ENCODE measurements around the gene IL4I1.

DNA sequence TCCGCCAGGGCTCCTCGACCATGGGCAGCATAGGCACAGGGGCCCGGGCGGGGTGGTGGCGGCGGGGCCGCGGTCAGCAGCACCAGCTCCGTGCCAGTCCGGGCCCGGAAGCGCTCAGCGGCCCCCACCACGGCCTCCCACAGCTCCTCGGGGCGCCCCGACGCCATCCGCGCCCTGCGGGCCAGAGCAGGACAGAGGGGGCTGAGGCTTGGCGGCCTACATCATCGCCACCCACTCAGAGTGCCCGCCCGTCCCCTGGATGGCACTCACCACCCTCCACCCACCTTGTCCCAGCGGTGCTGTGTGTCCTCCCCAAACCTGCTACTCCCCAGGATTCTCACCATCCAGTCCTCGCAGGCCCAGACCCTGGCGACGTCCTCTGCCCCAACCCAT is 23.6 kb downstream of the IL4I1 start:
- TF ChIP-seq POLR2A (IDR thresholded peaks at IDR 0.05) = no peak
- TF ChIP-seq, protein P1, sequence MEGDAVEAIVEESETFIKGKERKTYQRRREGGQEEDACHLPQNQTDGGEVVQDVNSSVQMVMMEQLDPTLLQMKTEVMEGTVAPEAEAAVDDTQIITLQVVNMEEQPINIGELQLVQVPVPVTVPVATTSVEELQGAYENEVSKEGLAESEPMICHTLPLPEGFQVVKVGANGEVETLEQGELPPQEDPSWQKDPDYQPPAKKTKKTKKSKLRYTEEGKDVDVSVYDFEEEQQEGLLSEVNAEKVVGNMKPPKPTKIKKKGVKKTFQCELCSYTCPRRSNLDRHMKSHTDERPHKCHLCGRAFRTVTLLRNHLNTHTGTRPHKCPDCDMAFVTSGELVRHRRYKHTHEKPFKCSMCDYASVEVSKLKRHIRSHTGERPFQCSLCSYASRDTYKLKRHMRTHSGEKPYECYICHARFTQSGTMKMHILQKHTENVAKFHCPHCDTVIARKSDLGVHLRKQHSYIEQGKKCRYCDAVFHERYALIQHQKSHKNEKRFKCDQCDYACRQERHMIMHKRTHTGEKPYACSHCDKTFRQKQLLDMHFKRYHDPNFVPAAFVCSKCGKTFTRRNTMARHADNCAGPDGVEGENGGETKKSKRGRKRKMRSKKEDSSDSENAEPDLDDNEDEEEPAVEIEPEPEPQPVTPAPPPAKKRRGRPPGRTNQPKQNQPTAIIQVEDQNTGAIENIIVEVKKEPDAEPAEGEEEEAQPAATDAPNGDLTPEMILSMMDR (IDR thresholded peaks at IDR 0.05) = no peak

All from adrenal gland (tissue), 5 donors.